GM23248 (cell line): ENCODE results near the gene XIRP2. TPM values are rescaled to one million over a fixed set of nuclear protein-coding genes. Genes with fewer than 3 reads are reported as not detected.

Source experiments
- DNase-seq: peaks from one replicate; pipeline ENCODE4 v3.0.0-alpha.2; 2015
- H2AFZ ChIP-seq: fragments of 200-600 bp; sonication (generic); 2 replicates; pipeline ENCODE4 v1.6.1; 2016; ENCODE audit warnings: antibody characterized with exemption
- H3F3A ChIP-seq: fragments of 200-600 bp; sonication (generic); 2 replicates; pipeline ENCODE4 v1.6.1; 2016; ENCODE audit warnings: mild to moderate bottlenecking, antibody characterized with exemption, mixed run types; ENCODE audit not compliant: insufficient read depth
- H3K27ac ChIP-seq: fragments of 200-600 bp; sonication (generic); 2 replicates; pipeline ENCODE4 v1.5.1; 2016; ENCODE audit warnings: mild to moderate bottlenecking
- H3K27me3 ChIP-seq: fragments of 200-600 bp; sonication (generic); replicated peaks from 2 replicates; pipeline ENCODE4 v1.6.1; 2016; ENCODE audit warnings: mild to moderate bottlenecking; ENCODE audit not compliant: insufficient read depth
- H3K36me3 ChIP-seq: fragments of 200-600 bp; sonication (generic); 2 replicates; pipeline ENCODE4 v1.6.1; 2016; ENCODE audit warnings: low read depth, mild to moderate bottlenecking
- H3K4me1 ChIP-seq: fragments of 200-600 bp; sonication (generic); 2 replicates; pipeline ENCODE4 v1.6.1; 2016; ENCODE audit warnings: mild to moderate bottlenecking; ENCODE audit not compliant: insufficient read depth
- H3K4me2 ChIP-seq: fragments of 200-600 bp; sonication (generic); one replicate; pipeline ENCODE4 v1.6.1; 2016; ENCODE audit warnings: mild to moderate bottlenecking; ENCODE audit not compliant: unreplicated experiment
- H3K4me3 ChIP-seq: fragments of 200-600 bp; sonication (generic); 2 replicates; pipeline ENCODE4 v1.5.1; 2016; ENCODE audit warnings: mild to moderate bottlenecking
- H3K79me2 ChIP-seq: fragments of 200-600 bp; sonication (generic); 2 replicates; pipeline ENCODE4 v1.6.1; 2016; ENCODE audit warnings: mild to moderate bottlenecking; ENCODE audit not compliant: insufficient read depth
- H3K9ac ChIP-seq: fragments of 200-600 bp; sonication (generic); 2 replicates; pipeline ENCODE4 v1.6.1; 2016; ENCODE audit warnings: mild to moderate bottlenecking
- H3K9me2 ChIP-seq: fragments of 200-600 bp; sonication (generic); 2 replicates; pipeline ENCODE4 v1.6.1; 2016; ENCODE audit warnings: mixed run types, mild to moderate bottlenecking, moderate library complexity; ENCODE audit not compliant: insufficient read depth
- H3K9me3 ChIP-seq: fragments of 200-600 bp; sonication (generic); one replicate; pipeline ENCODE4 v1.6.1; 2017; ENCODE audit warnings: low read depth
- H4K20me1 ChIP-seq: fragments of 200-600 bp; sonication (generic); 2 replicates; pipeline ENCODE4 v1.6.0; 2016; ENCODE audit not compliant: insufficient read depth
- EZH2 ChIP-seq: fragments of 200-600 bp; sonication (generic); IDR thresholded peaks from 2 replicates; pipeline ENCODE4 v1.6.1; 2018; ENCODE audit warnings: antibody characterized with exemption, mild to moderate bottlenecking; ENCODE audit not compliant: insufficient read depth, poor library complexity, severe bottlenecking
- EZH2phosphoT487 ChIP-seq: fragments of 200-600 bp; sonication (generic); IDR thresholded peaks from 2 replicates; pipeline ENCODE4 v1.6.1; 2018; ENCODE audit warnings: antibody characterized with exemption, moderate library complexity, mild to moderate bottlenecking, low read depth; ENCODE audit not compliant: insufficient read depth
- whole genome bisulfite sequencing, 2 experiments: methylation state at CpG; one replicate each; pipeline ENCODE4 v1.1.6; 2015 to 2017; ENCODE audit warnings: low lambda C conversion rate in 2 of 2, low coverage in 1 of 2; ENCODE audit errors: missing lambda C conversion rate in 2 of 2; 5-methylcytosine and 5-hydroxymethylcytosine counted together
- in situ Hi-C: fragments of 300-500 bp; cut with MboI; formaldehyde crosslinking; loops from 2 replicates; pipeline ENCODE4 v1.15.0; 2020
- polyA plus RNA-seq: library from polyadenylated mRNA; unstranded; fragments of >200 nt; fragmentation: Nextera tagmentation; extraction: Ambion mirVana; gene quantifications from 2 replicates; pipeline ENCODE4 v1.2.1, GENCODE V29; 2016
- total RNA-seq: library from RNA; depleted of rRNA; stranded (reverse); fragments of >200 nt; shearing (Covaris generic); gene quantifications from 2 replicates; pipeline ENCODE4 v1.2.3, GENCODE V29; 2014

XIRP2 gene
- total and polyA plus RNA-seq, 2 experiments from 2014 or later, result not detected

- Histone ChIP-seq H3K4me1 (no peaks in the 10 kb centered on the region; the same call in 1 of the 2 replicates), H3K79me2 (no peaks in the 10 kb centered on the region), H4K20me1 (no peaks in the 10 kb centered on the region), H2AFZ (no peak overlapping the region), H3K27ac (no peak overlapping the region), H3K4me2 (no peak overlapping the region), H3K9me3 (no peaks in the 10 kb centered on the region), H3K36me3 (no peaks in the 10 kb centered on the region), H3K27me3 (no peaks in the 10 kb centered on the region), H3F3A (no peaks in the 10 kb centered on the region), H3K9me2 (no peaks in the 10 kb centered on the region), H3K9ac (no peak overlapping the region), H3K4me3 (no peak overlapping the region)
- TF ChIP-seq EZH2, result no peak
- in situ Hi-C loops, result no loop called here
- DNase-seq, result peak; percentile 52
- WGBS, 2 experiments, result 36 to 41% methylated on average over 3 of the region's 3 CpGs
These were observed 321.5 kb downstream of the XIRP2 start for GRCh38 chr2:167209784-167210183.

- Histone ChIP-seq H3K4me1 (no peaks in the 10 kb centered on the region; the same call in 1 of the 2 replicates), H3K27ac (no peak overlapping the region), H2AFZ (no peak overlapping the region), H4K20me1 (no peaks in the 10 kb centered on the region), H3K9me2 (no peaks in the 10 kb centered on the region), H3F3A (no peaks in the 10 kb centered on the region), H3K27me3 (no peaks in the 10 kb centered on the region), H3K36me3 (no peaks in the 10 kb centered on the region), H3K9me3 (no peaks in the 10 kb centered on the region), H3K9ac (no peak overlapping the region), H3K4me2 (no peak overlapping the region), H3K4me3 (no peak overlapping the region), H3K79me2 (no peaks in the 10 kb centered on the region)
- in situ Hi-C loops, result no loop called here
- peak; percentile 68 for DNase-seq
- WGBS, 2 experiments, result 2% methylated on average over 3 of the region's 3 CpGs
- no peak for TF ChIP-seq EZH2
- TF ChIP-seq EZH2phosphoT487, result no peak
These were observed 323.9 kb downstream of the XIRP2 start for GRCh38 chr2:167212014-167212648.

DNA sequence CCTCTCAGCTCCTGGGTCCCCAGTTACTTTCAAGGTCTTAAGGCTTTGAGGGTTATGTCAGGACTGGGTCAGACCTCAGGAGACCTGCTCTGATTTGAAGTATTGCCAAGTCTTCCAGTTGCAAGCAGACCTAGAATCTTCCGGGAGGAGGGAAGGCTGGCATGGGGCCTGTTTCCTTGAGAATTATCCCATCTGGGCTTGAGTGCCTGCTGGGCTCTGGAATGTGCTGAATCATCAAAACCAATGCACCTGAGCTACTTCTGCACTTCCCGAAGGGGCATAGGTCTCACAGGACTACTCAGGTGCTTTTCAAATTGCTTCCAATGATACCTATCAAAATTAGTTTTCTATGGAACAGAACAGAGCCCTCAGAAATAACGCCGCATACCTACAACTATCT is 327.3 kb downstream of the XIRP2 start:
- Histone ChIP-seq H4K20me1 (no peaks in the 10 kb centered on the region), H3K27me3 (no peaks in the 10 kb centered on the region), H2AFZ (no peak overlapping the region), H3F3A (no peaks in the 10 kb centered on the region), H3K9me3 (no peaks in the 10 kb centered on the region), H3K27ac (no peak overlapping the region), H3K9ac (no peak overlapping the region), H3K4me3 (no peak overlapping the region), H3K9me2 (no peaks in the 10 kb centered on the region), H3K36me3 (no peaks in the 10 kb centered on the region), H3K4me2 (no peak overlapping the region), H3K4me1 (no peaks in the 10 kb centered on the region), H3K79me2 (no peaks in the 10 kb centered on the region)
- 68 to 73% methylated on average over 4 of the region's 4 CpGs for WGBS, 2 experiments
- no peak for TF ChIP-seq EZH2
- no peak for TF ChIP-seq EZH2phosphoT487
- no peak for DNase-seq
- in situ Hi-C loops, result no loop called here

DNA sequence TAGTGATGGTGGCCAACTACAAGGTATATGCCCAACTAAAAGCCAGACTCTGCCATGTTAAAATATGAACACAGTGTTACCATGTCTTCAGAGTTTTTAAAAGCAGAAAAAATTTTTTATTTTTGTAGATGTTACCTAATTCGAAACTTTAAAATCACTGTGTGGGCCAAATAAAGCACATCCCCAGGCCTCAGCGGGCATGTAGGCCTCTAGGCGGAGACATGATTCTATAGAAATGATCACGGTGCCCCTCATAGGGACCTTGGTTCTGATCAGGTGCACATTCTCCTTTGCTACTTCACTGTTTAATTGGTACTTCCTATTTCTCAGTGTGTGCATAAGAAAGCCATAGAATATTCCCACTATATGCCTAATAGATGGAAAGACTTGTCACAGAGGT is 349.2 kb downstream of the XIRP2 start:
- H3F3A ChIP-seq, result no peaks in the 10 kb centered on the region
- WGBS, 2 experiments, result 69 to 71% methylated on average over 4 of the region's 4 CpGs
- no peak overlapping the region for H3K4me2 ChIP-seq
- no peaks in the 10 kb centered on the region for H3K79me2 ChIP-seq
- no peaks in the 10 kb centered on the region for H3K9me2 ChIP-seq
- H3K9ac ChIP-seq, result no peak overlapping the region
- no peaks in the 10 kb centered on the region for H3K36me3 ChIP-seq
- H4K20me1 ChIP-seq, result no peaks in the 10 kb centered on the region
- H3K27me3 ChIP-seq, result no peaks in the 10 kb centered on the region
- in situ Hi-C loops, result no loop called here
- H3K27ac ChIP-seq, result no peak overlapping the region
- no peaks in the 10 kb centered on the region for H3K4me1 ChIP-seq
- TF ChIP-seq EZH2phosphoT487, result no peak
- TF ChIP-seq EZH2, result no peak
- H2AFZ ChIP-seq, result no peak overlapping the region
- no peak for DNase-seq
- H3K9me3 ChIP-seq, result no peaks in the 10 kb centered on the region
- no peak overlapping the region for H3K4me3 ChIP-seq

DNA sequence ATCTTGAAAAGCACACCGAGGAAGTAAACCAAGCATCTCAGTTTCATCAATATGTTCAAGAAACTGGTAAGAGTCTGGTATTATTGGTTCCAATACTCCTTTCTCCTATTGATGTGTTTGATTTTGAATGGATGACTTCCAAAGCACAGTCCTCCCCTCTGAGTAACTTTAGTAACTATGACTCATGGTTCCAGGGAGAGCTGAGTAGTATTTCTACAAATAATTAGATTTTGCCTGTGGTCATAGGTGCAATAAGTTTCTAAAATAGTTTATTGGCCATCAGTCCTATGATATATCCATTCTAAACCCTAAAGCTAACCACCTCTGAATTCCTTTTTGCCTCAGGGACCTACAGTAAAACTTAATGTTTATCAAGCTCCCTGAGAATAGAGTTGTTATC is 352.4 kb downstream of the XIRP2 start:
- H4K20me1 ChIP-seq, result no peaks in the 10 kb centered on the region
- WGBS, 2 experiments, result 27 to 55% methylated on average over 1 of the region's 1 CpG
- no peak overlapping the region for H2AFZ ChIP-seq
- DNase-seq, result peak; percentile 15
- no peak overlapping the region for H3K4me2 ChIP-seq
- H3F3A ChIP-seq, result no peaks in the 10 kb centered on the region
- H3K4me1 ChIP-seq, result no peaks in the 10 kb centered on the region
- no peaks in the 10 kb centered on the region for H3K27me3 ChIP-seq
- no peaks in the 10 kb centered on the region for H3K9me2 ChIP-seq
- H3K27ac ChIP-seq, result no peak overlapping the region
- H3K36me3 ChIP-seq, result no peaks in the 10 kb centered on the region
- in situ Hi-C loops, result no loop called here
- no peaks in the 10 kb centered on the region for H3K9me3 ChIP-seq
- no peaks in the 10 kb centered on the region for H3K79me2 ChIP-seq
- no peak overlapping the region for H3K9ac ChIP-seq
- TF ChIP-seq EZH2, result no peak
- no peak for TF ChIP-seq EZH2phosphoT487
- H3K4me3 ChIP-seq, result no peak overlapping the region
